GM12878 (cell line): Measurements from ENCODE around the gene EXOC7. TPM values are rescaled to one million over a fixed set of nuclear protein-coding genes. Genes with fewer than 3 reads are reported as not detected.
A peak's percentile ranks its signal among the peaks of the same experiment; 100 is the strongest.

Experiments used
- E4F1 ChIP-seq: fragments of 450-650 bp; IDR thresholded peaks from 2 replicates; pipeline ENCODE4 v1.6.1; 2018; ENCODE audit warnings: borderline replicate concordance, mild to moderate bottlenecking; ENCODE audit not compliant: partially characterized antibody
- EED ChIP-seq: sonication (generic); IDR thresholded peaks from 2 replicates; pipeline ENCODE4 v1.6.1; 2016; ENCODE audit warnings: antibody characterized with exemption, low read depth
- HDAC2 ChIP-seq: fragments of 200-600 bp; sonication (generic); IDR thresholded peaks from 2 replicates; pipeline ENCODE4 v1.6.1; 2017
- HDGF ChIP-seq: fragments of 450-650 bp; IDR thresholded peaks from 2 replicates; pipeline ENCODE4 v1.6.1; 2016; ENCODE audit warnings: antibody characterized with exemption
- LARP7 ChIP-seq: fragments of 450-650 bp; IDR thresholded peaks from 2 replicates; pipeline ENCODE4 v1.6.1; 2017; ENCODE audit warnings: mild to moderate bottlenecking
- MXI1 ChIP-seq: fragments of 150-350 bp; IDR thresholded peaks from 2 replicates; pipeline ENCODE4 v1.6.1; 2011; ENCODE audit warnings: low read depth, mild to moderate bottlenecking, inconsistent platforms, low read length, improper control_type of control experiment
- NBN ChIP-seq: fragments of 450-650 bp; IDR thresholded peaks from 2 replicates; pipeline ENCODE4 v1.6.1; 2016
- NFXL1 ChIP-seq: fragments of 450-650 bp; IDR thresholded peaks from 2 replicates; pipeline ENCODE4 v1.6.1; 2017; ENCODE audit warnings: antibody characterized with exemption, mild to moderate bottlenecking, borderline replicate concordance
- NFYA ChIP-seq: IDR thresholded peaks from 2 replicates; pipeline ENCODE4 v1.6.1; 2011; ENCODE audit warnings: low read depth, mild to moderate bottlenecking, low read length, improper control_type of control experiment, borderline replicate concordance
- NR2C1 ChIP-seq: fragments of 450-650 bp; IDR thresholded peaks from 2 replicates; pipeline ENCODE4 v1.6.1; 2017; ENCODE audit warnings: antibody characterized with exemption, mild to moderate bottlenecking, moderate library complexity
- POLR2AphosphoS5 ChIP-seq: IDR thresholded peaks from 2 replicates; pipeline ENCODE4 v1.6.1; 2011; ENCODE audit warnings: mild to moderate bottlenecking, low read length, inconsistent platforms
- RUNX3 ChIP-seq: IDR thresholded peaks from 2 replicates; pipeline ENCODE4 v1.6.1; 2012; ENCODE audit warnings: low read length, inconsistent platforms
- SP1 ChIP-seq: IDR thresholded peaks from one replicate; pipeline ENCODE4 v1.6.1; 2011; ENCODE audit warnings: low read depth, low read length
- polyA plus RNA-seq, 11 experiments: library from polyadenylated mRNA; depleted of rRNA in 4 of 11; unstranded in 6 of 11; stranded (reverse) in 5 of 11; fragments of >200 nt; fragmentation: Nextera tagmentation in 4 of 11; fragmentation: Illumina TruSeq in 1 of 11; extraction: Ambion mirVana in 4 of 11; extraction: Trizol in 1 of 11; gene quantifications; 1 replicate in 1 of 11; 2 replicates in 10 of 11; pipeline versions ENCODE4 v1.2.1 to v1.2.3, GENCODE V29; 2011 to 2016; ENCODE audit warnings: inconsistent platforms in 2 of 11, missing spikeins in 2 of 11, low read depth in 1 of 11
- total RNA-seq, 4 experiments: library from RNA; depleted of rRNA in 3 of 4; stranded (reverse); fragments of >200 nt in 3 of 4; fragmentation: Illumina TruSeq in 1 of 4; extraction: Trizol in 1 of 4; gene quantifications; 2 replicates each; pipeline versions ENCODE4 v1.2.1 to v1.2.3, GENCODE V29; 2013 to 2021
- TF ChIP-seq, protein P1 (sequence below): fragments of 450-650 bp; formaldehyde crosslinking; IDR thresholded peaks from 2 replicates; pipeline ENCODE4 v1.4.0; 2020; ENCODE audit warnings: mild to moderate bottlenecking, moderate library complexity
- TF ChIP-seq, protein P2 (sequence below): IDR thresholded peaks from 2 replicates; pipeline ENCODE4 v1.6.1; 2011; ENCODE audit warnings: borderline replicate concordance, low read depth, mild to moderate bottlenecking, moderate library complexity, low read length; ENCODE audit not compliant: insufficient read depth, poor library complexity, severe bottlenecking
- TF ChIP-seq, protein P3 (sequence below): IDR thresholded peaks from 2 replicates; pipeline ENCODE4 v1.6.1; 2012; ENCODE audit warnings: low read depth, low read length, improper control_type of control experiment
- TF ChIP-seq, protein P4 (sequence below): IDR thresholded peaks from 2 replicates; pipeline ENCODE4 v1.6.1; 2012; ENCODE audit warnings: low read depth, low read length, improper control_type of control experiment

Gene EXOC7
- total and polyA plus RNA-seq, 10 of the 15 experiments (the other 5 are each of a cell fraction or from before 2014, with no cell fraction given), result 18.8 to 71.3 (median 48.2) TPM

GRCh38 chr17:76103274-76104139 is at the start of gene EXOC7 (continued):
- TF ChIP-seq, protein P1, sequence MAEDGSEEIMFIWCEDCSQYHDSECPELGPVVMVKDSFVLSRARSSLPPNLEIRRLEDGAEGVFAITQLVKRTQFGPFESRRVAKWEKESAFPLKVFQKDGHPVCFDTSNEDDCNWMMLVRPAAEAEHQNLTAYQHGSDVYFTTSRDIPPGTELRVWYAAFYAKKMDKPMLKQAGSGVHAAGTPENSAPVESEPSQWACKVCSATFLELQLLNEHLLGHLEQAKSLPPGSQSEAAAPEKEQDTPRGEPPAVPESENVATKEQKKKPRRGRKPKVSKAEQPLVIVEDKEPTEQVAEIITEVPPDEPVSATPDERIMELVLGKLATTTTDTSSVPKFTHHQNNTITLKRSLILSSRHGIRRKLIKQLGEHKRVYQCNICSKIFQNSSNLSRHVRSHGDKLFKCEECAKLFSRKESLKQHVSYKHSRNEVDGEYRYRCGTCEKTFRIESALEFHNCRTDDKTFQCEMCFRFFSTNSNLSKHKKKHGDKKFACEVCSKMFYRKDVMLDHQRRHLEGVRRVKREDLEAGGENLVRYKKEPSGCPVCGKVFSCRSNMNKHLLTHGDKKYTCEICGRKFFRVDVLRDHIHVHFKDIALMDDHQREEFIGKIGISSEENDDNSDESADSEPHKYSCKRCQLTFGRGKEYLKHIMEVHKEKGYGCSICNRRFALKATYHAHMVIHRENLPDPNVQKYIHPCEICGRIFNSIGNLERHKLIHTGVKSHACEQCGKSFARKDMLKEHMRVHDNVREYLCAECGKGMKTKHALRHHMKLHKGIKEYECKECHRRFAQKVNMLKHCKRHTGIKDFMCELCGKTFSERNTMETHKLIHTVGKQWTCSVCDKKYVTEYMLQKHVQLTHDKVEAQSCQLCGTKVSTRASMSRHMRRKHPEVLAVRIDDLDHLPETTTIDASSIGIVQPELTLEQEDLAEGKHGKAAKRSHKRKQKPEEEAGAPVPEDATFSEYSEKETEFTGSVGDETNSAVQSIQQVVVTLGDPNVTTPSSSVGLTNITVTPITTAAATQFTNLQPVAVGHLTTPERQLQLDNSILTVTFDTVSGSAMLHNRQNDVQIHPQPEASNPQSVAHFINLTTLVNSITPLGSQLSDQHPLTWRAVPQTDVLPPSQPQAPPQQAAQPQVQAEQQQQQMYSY, result no peak
- TF ChIP-seq EED, result no peak
- no peak for TF ChIP-seq LARP7
- TF ChIP-seq POLR2AphosphoS5, result peak; percentile 94
- TF ChIP-seq NFYA, result no peak
- no peak for TF ChIP-seq NFXL1
- TF ChIP-seq, protein P2, sequence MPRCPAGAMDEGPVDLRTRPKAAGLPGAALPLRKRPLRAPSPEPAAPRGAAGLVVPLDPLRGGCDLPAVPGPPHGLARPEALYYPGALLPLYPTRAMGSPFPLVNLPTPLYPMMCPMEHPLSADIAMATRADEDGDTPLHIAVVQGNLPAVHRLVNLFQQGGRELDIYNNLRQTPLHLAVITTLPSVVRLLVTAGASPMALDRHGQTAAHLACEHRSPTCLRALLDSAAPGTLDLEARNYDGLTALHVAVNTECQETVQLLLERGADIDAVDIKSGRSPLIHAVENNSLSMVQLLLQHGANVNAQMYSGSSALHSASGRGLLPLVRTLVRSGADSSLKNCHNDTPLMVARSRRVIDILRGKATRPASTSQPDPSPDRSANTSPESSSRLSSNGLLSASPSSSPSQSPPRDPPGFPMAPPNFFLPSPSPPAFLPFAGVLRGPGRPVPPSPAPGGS, result peak; percentile 33
- TF ChIP-seq NR2C1, result no peak
- peak; percentile 34 for TF ChIP-seq E4F1
- TF ChIP-seq HDAC2, result no peak
- TF ChIP-seq, protein P3, sequence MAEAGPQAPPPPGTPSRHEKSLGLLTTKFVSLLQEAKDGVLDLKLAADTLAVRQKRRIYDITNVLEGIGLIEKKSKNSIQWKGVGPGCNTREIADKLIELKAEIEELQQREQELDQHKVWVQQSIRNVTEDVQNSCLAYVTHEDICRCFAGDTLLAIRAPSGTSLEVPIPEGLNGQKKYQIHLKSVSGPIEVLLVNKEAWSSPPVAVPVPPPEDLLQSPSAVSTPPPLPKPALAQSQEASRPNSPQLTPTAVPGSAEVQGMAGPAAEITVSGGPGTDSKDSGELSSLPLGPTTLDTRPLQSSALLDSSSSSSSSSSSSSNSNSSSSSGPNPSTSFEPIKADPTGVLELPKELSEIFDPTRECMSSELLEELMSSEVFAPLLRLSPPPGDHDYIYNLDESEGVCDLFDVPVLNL, result no peak
- TF ChIP-seq, protein P4, sequence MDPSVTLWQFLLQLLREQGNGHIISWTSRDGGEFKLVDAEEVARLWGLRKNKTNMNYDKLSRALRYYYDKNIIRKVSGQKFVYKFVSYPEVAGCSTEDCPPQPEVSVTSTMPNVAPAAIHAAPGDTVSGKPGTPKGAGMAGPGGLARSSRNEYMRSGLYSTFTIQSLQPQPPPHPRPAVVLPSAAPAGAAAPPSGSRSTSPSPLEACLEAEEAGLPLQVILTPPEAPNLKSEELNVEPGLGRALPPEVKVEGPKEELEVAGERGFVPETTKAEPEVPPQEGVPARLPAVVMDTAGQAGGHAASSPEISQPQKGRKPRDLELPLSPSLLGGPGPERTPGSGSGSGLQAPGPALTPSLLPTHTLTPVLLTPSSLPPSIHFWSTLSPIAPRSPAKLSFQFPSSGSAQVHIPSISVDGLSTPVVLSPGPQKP, result no peak
- no peak for TF ChIP-seq SP1
- 0 out of 2 replicates have a peak, but pooled peaks have one; percentile 70 for TF ChIP-seq NBN
- peak; percentile 31; the same call in 1 of the 2 replicates for TF ChIP-seq HDGF
- peak; percentile 37; the same call in 1 of the 2 replicates for TF ChIP-seq RUNX3
- 0 out of 2 replicates have a peak, but pooled peaks have one; percentile 14 for TF ChIP-seq MXI1
